Keratinocyte (primary cell): ENCODE measurements around the gene DLX6. TPM values are rescaled to one million over a fixed set of nuclear protein-coding genes. Genes with fewer than 3 reads are reported as not detected.

Experiments used
- DNase-seq: peaks from one replicate; pipeline ENCODE4 v3.0.0-alpha.2; 2011; ENCODE audit warnings: low read depth, missing footprints, low spot score
- FAIRE-seq: peaks from 2 replicates; lab custom pipeline; 2011; peaks lifted over from hg19 to GRCh38; lab: Jason Lieb, UNC
- H2AFZ ChIP-seq: 2 replicates; pipeline ENCODE4 v1.6.0; 2012; ENCODE audit warnings: low read length, control low read depth, inconsistent platforms; ENCODE audit not compliant: control insufficient read depth
- H3K27ac ChIP-seq: 2 replicates; pipeline ENCODE4 v1.5.1; 2011; ENCODE audit warnings: low read length; ENCODE audit not compliant: control insufficient read depth, insufficient read depth
- H3K27me3 ChIP-seq: 3 replicates; pipeline ENCODE4 v1.6.0; 2011; ENCODE audit warnings: low read length; ENCODE audit not compliant: control insufficient read depth, insufficient read depth; ENCODE audit errors: extremely low read depth
- H3K36me3 ChIP-seq, 2 experiments: 2 replicates in 1 of 2; 3 replicates in 1 of 2; pipeline ENCODE4 v1.5.1; 2011; ENCODE audit warnings: low read length in 2 of 2, mild to moderate bottlenecking in 1 of 2; ENCODE audit not compliant: control insufficient read depth in 2 of 2, insufficient read depth in 2 of 2; ENCODE audit errors: extremely low read depth in 1 of 2
- H3K4me1 ChIP-seq: 3 replicates; pipeline ENCODE4 v1.5.1; 2011; ENCODE audit warnings: low read length; ENCODE audit not compliant: control insufficient read depth, insufficient read depth; ENCODE audit errors: extremely low read depth
- H3K4me2 ChIP-seq: 3 replicates; pipeline ENCODE4 v1.6.0; 2011; ENCODE audit warnings: low read depth, low read length; ENCODE audit not compliant: control insufficient read depth, insufficient read depth; ENCODE audit errors: extremely low read depth
- H3K4me3 ChIP-seq, 3 experiments: fragments of 200-600 bp in 1 of 3; sonication (generic) in 1 of 3; 2 replicates in 2 of 3; 3 replicates in 1 of 3; pipeline ENCODE4 v1.5.1; 2011 to 2016; ENCODE audit warnings: low read length in 3 of 3, mild to moderate bottlenecking in 3 of 3, control low read depth in 2 of 3, inconsistent platforms in 1 of 3, low read depth in 1 of 3, mixed read lengths in 1 of 3, mixed run types in 1 of 3, moderate library complexity in 1 of 3; ENCODE audit not compliant: control insufficient read depth in 2 of 3, insufficient read depth in 2 of 3; ENCODE audit errors: extremely low read depth in 1 of 3
- H3K79me2 ChIP-seq: 2 replicates; pipeline ENCODE4 v1.6.0; 2012; ENCODE audit warnings: low read length; ENCODE audit not compliant: control insufficient read depth, insufficient read depth
- H3K9ac ChIP-seq: 3 replicates; pipeline ENCODE4 v1.6.0; 2011; ENCODE audit warnings: low read length; ENCODE audit not compliant: control insufficient read depth, insufficient read depth; ENCODE audit errors: extremely low read depth
- H3K9me1 ChIP-seq: 3 replicates; pipeline ENCODE4 v1.6.0; 2011; ENCODE audit warnings: low read length; ENCODE audit not compliant: control insufficient read depth, insufficient read depth; ENCODE audit errors: extremely low read depth
- H3K9me3 ChIP-seq: 2 replicates; pipeline ENCODE4 v1.5.1; 2012; ENCODE audit warnings: low read depth, low read length; ENCODE audit not compliant: control insufficient read depth
- H4K20me1 ChIP-seq: 3 replicates; pipeline ENCODE4 v1.6.0; 2011; ENCODE audit warnings: low read length; ENCODE audit not compliant: control insufficient read depth, insufficient read depth; ENCODE audit errors: extremely low read depth
- EZH2 ChIP-seq: IDR thresholded peaks from one replicate; pipeline ENCODE4 v1.6.1; 2012; ENCODE audit warnings: inconsistent platforms, mild to moderate bottlenecking, low read length, moderate library complexity
- dilution Hi-C: fragments of 300-500 bp; cut with MboI; formaldehyde crosslinking; loops from one replicate; pipeline ENCODE4 v1.7.0; 2020; ENCODE audit warnings: low sequenced_read_pairs; ENCODE audit not compliant: extremely low pct_ligation_motif_present
- polyA plus RNA-seq, 5 experiments: library from polyadenylated mRNA; depleted of rRNA in 3 of 5; stranded (reverse) in 3 of 5; stranded (forward) in 1 of 5; unstranded in 1 of 5; fragments of >200 nt; gene quantifications; 1 replicate in 1 of 5; 2 replicates in 3 of 5; 3 replicates in 1 of 5; pipeline versions ENCODE4 v1.2.1 to v1.2.3, GENCODE V29; 2011 to 2012; ENCODE audit warnings: missing spikeins in 2 of 5, low read depth in 1 of 5, low replicate concordance in 1 of 5
- TF ChIP-seq, protein P1 (sequence below), 3 experiments: IDR thresholded peaks in 1 of 3; conservative IDR thresholded peaks in 1 of 3; optimal IDR thresholded peaks in 1 of 3; 2 replicates in 2 of 3; 3 replicates in 1 of 3; pipeline versions ENCODE3 to v1.5.1; 2011; ENCODE audit warnings: low read length in 3 of 3, mild to moderate bottlenecking in 3 of 3, moderate library complexity in 2 of 3, control low read depth in 1 of 3, inconsistent platforms in 1 of 3; ENCODE audit not compliant: insufficient read depth in 2 of 3; ENCODE audit errors: extremely low read depth in 1 of 3

DLX6 gene
- polyA plus RNA-seq, 1 donor (not counting 4 experiments of a cell fraction or from before 2014, with no cell fraction given), result 0.05 TPM

DNA sequence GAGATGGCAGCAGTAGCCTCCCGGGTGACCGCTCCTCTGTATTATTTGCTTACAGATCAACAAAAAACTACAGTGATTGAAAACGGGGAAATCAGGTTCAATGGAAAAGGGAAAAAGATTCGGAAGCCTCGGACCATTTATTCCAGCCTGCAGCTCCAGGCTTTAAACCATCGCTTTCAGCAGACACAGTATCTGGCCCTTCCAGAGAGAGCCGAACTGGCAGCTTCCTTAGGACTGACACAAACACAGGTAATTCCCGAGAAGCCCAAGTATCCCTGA is 2.2 kb downstream of the DLX6 start:
- no peak for FAIRE-seq

DNA sequence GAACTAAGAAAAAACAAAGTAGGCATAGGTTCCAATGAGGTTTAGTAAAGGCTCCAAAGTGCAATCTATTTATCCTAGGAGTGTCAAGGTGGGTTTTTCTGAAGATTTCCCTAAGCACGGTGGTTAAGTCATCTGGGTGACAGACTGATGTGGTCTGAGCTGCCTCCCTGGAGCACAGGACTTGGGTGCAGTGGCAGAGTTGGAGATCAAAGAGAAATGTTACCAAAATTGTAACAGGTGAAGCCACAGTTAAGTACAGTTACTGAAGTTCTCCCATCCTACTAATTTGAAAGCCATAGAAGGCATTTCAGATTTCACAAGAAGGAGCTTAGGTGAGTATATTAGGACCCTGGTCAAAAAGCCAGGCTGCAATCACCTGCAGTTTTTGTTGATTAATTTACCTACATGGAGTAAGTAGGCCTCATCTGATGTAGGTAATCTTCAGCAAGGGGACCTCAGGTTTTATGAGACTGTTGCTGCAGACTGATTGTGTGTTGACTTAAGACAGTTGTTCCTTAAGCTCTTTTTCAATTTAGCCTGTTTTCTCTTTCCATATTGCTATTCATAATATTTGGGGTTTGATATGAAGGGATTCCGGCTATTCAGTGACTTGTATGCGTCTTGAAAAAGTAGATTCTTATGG is 3.0 kb downstream of the DLX6 start:
- Histone ChIP-seq H3K9ac (no peak overlapping the region), H3K9me3 (no peaks in the 10 kb centered on the region), H3K4me2 (no peak overlapping the region), H3K4me3 (no peak overlapping the region), H2AFZ (no peak overlapping the region), H3K27ac (no peak overlapping the region), H3K9me1 (no peaks in the 10 kb centered on the region), H4K20me1 (no peaks in the 10 kb centered on the region), H3K79me2 (no peaks in the 10 kb centered on the region), H3K36me3 (no peaks in the 10 kb centered on the region), H3K4me1 (peaks cover 5% of the 10 kb centered on the region), H3K27me3 (peaks cover 57% of the 10 kb centered on the region)
- dilution Hi-C loops, result no loop called here
- FAIRE-seq (no peak), DNase-seq (no peak)
- no peak for TF ChIP-seq EZH2
- TF ChIP-seq, protein P1, sequence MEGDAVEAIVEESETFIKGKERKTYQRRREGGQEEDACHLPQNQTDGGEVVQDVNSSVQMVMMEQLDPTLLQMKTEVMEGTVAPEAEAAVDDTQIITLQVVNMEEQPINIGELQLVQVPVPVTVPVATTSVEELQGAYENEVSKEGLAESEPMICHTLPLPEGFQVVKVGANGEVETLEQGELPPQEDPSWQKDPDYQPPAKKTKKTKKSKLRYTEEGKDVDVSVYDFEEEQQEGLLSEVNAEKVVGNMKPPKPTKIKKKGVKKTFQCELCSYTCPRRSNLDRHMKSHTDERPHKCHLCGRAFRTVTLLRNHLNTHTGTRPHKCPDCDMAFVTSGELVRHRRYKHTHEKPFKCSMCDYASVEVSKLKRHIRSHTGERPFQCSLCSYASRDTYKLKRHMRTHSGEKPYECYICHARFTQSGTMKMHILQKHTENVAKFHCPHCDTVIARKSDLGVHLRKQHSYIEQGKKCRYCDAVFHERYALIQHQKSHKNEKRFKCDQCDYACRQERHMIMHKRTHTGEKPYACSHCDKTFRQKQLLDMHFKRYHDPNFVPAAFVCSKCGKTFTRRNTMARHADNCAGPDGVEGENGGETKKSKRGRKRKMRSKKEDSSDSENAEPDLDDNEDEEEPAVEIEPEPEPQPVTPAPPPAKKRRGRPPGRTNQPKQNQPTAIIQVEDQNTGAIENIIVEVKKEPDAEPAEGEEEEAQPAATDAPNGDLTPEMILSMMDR (optimal IDR thresholded peaks at IDR 0.05 in 1 of 3, IDR thresholded peaks at IDR 0.05 in 1 of 3, conservative IDR thresholded peaks at IDR 0.05 in 1 of 3; ENCODE audit: extremely low read depth in 1 of 3, insufficient read depth in 2 of 3, low read length in 3 of 3), result no peak

More for the DNA sequence above, 2.2 kb downstream of the DLX6 start:
- Histone ChIP-seq H4K20me1 (no peaks in the 10 kb centered on the region), H3K27ac (no peak overlapping the region), H3K79me2 (no peaks in the 10 kb centered on the region), H3K36me3 (no peaks in the 10 kb centered on the region), H2AFZ (no peak overlapping the region), H3K4me2 (no peak overlapping the region), H3K4me1 (peaks cover 5% of the 10 kb centered on the region), H3K27me3 (peaks cover 58% of the 10 kb centered on the region), H3K4me3 (no peak overlapping the region), H3K9me3 (no peaks in the 10 kb centered on the region), H3K9me1 (no peaks in the 10 kb centered on the region), H3K9ac (no peak overlapping the region)
- DNase-seq, result no peak
- TF ChIP-seq, protein P1 (optimal IDR thresholded peaks at IDR 0.05 in 1 of 3, IDR thresholded peaks at IDR 0.05 in 1 of 3, conservative IDR thresholded peaks at IDR 0.05 in 1 of 3; ENCODE audit: extremely low read depth in 1 of 3, insufficient read depth in 2 of 3, low read length in 3 of 3), result no peak
- TF ChIP-seq EZH2, result no peak
- dilution Hi-C loops, result no loop called here
